AG10803 (cell line): ENCODE data around the gene HNRNPM.

Experiments
- DNase-seq: peaks from one replicate; pipeline ENCODE4 v3.0.0; 2010; ENCODE audit warnings: low read depth
- H3K4me3 ChIP-seq: 2 replicates; pipeline ENCODE4 v1.5.1; 2011; ENCODE audit warnings: mild to moderate bottlenecking, low read length, control low read depth
- TF ChIP-seq, protein P1 (sequence below): conservative IDR thresholded peaks from 2 replicates; pipeline ENCODE4 v1.5.1; 2011; ENCODE audit warnings: mild to moderate bottlenecking, low read length, control low read depth, inconsistent platforms

The HNRNPM gene

DNA sequence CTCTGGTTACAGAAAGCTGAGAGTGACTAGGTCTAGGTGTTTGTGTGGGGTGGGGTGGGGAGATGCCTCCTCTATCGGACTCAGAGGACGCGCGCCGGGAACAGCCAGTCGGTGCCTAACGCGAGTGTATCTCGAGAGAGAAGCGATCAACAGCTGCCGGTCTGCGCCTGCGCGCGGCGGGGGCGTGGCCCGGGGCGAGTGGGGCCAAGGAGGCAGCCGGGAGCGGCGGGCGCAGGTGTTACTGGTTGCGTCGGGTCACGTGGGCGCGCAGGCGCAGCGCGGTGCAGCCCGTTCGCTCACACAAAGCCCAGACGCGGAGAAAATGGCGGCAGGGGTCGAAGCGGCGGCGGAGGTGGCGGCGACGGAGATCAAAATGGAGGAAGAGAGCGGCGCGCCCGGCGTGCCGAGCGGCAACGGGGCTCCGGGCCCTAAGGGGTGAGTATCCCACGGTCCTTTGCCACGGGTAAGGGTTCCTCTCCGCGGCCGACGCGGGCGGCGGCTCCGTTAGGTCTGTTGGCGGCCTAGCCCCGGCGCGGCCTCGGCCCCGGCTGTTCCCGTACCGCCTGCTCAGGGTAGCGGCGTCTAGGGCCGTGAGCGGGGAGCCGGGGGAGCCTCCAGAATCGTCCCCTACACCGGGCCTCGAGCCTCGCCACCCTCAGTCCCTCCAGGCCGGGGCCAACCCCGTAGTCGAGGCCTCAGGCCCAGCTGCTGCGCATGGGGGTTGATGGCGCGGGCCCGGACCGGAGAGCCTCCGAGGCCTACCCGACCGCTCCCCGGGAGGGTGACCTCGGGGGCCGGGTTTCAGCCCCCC is at the start of gene HNRNPM:
Gene HNRNPM, plus strand, starts transcription at position 299 of the 811 bp plus-strand sequence. Its CDS starts 24 bp downstream, at position 323.
- DNase-seq = peak; percentile 96
- peak within 1 kb of the TSS; percentile 83 for H3K4me3 ChIP-seq
- TF ChIP-seq, protein P1, sequence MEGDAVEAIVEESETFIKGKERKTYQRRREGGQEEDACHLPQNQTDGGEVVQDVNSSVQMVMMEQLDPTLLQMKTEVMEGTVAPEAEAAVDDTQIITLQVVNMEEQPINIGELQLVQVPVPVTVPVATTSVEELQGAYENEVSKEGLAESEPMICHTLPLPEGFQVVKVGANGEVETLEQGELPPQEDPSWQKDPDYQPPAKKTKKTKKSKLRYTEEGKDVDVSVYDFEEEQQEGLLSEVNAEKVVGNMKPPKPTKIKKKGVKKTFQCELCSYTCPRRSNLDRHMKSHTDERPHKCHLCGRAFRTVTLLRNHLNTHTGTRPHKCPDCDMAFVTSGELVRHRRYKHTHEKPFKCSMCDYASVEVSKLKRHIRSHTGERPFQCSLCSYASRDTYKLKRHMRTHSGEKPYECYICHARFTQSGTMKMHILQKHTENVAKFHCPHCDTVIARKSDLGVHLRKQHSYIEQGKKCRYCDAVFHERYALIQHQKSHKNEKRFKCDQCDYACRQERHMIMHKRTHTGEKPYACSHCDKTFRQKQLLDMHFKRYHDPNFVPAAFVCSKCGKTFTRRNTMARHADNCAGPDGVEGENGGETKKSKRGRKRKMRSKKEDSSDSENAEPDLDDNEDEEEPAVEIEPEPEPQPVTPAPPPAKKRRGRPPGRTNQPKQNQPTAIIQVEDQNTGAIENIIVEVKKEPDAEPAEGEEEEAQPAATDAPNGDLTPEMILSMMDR = no peak

DNA sequence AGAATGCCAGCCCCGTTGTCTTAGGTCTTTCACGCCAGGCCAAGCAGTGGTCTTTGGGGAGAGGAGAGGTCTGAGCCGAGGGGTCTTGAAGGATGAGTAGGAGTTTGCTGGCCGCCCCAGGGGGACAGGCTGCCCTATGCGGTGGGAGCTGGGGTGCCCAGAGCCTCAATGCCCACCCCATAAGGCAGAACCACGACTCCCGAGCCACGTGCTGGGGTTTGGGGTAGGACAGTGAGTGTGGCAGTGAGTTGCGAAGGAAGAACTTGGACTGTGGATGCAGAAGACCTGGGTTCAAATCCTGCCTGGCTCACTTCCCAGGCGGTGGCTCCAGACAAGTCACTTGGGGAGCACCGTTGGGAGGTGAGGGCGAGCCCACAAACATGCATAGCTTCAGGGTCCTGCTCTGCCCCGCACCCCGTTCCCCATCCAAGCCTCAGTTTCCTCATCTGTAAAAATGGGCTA is 49.1 kb upstream of the HNRNPM start:
- no peak overlapping the region for H3K4me3 ChIP-seq
- TF ChIP-seq, protein P1 = no peak
- DNase-seq = no peak

- no peak for DNase-seq
- H3K4me3 ChIP-seq = no peak overlapping the region
- TF ChIP-seq, protein P1 = no peak
These were observed 48.6 kb upstream of the HNRNPM start for GRCh38 chr19:8396185-8396562.

- no peak overlapping the region for H3K4me3 ChIP-seq
- TF ChIP-seq, protein P1 = peak; percentile 71
- peak; percentile 41 for DNase-seq
These were observed 48.1 kb upstream of the HNRNPM start for GRCh38 chr19:8396563-8397203.

- no peak for DNase-seq
- TF ChIP-seq, protein P1 = no peak
- H3K4me3 ChIP-seq = no peak overlapping the region
These were observed 47.5 kb upstream of the HNRNPM start for GRCh38 chr19:8397271-8397670.

DNA sequence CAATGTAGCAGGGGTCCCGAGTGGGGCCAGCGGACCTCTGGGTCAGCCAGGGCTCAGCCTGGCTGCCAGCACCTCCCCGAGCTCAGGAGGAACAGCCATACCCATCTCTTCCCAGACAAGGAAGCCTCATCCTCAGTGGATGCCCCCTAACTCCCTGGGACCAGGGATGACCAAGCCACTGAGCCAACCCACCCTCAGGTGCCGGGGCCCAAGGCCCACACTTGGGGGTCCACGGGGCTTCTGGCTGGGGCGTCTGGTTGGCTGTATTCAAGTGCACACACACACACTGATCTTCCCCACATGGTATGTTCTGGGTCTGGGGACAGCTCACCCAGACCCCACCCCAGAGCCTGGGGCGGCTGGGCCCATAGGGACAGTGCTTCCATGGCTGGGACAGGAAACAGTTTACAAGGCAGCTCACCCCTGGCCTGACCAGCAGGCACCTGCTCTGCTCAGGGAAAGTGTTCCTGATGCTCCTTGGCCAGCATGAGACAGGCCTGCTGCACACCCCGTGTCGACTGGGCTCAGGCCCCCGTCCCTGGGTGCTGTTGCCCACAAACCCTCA is 46.9 kb upstream of the HNRNPM start:
- TF ChIP-seq, protein P1 = no peak
- H3K4me3 ChIP-seq = no peak overlapping the region
- no peak for DNase-seq

DNA sequence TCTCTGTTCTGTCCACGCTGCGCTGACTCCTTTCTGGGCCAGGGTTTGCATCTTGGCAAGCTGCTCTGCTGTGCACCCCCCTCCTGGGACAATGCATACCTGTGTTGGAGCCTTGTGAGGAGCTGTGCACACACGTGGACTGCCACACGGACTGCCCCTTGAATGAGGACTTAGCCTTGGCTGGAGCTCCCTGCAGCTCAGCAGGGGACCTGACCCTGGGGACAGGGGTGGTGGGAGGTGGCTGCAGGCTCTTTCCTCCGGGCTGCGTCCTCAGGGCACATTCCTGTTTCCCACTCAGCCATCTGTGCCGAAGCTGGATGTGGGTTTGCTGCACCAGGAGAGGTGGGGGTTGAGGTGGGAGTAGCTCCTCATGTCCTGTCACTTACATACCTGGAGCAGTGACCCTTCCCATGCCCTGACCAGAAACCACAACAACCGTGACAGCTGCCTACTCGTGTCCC is 46.4 kb upstream of the HNRNPM start:
- no peak overlapping the region for H3K4me3 ChIP-seq
- TF ChIP-seq, protein P1 = no peak
- DNase-seq = no peak
